Measurements from ENCODE around the gene ASB1. TPM values are rescaled to one million over a fixed set of nuclear protein-coding genes. Genes with fewer than 3 reads are reported as not detected.

The ASB1 gene
- total and polyA plus RNA-seq, 10 of the 15 experiments (the other 5 are each of a cell fraction or from before 2014, with no cell fraction given): 5.2 to 31.2 (median 25.8) TPM

DNA sequence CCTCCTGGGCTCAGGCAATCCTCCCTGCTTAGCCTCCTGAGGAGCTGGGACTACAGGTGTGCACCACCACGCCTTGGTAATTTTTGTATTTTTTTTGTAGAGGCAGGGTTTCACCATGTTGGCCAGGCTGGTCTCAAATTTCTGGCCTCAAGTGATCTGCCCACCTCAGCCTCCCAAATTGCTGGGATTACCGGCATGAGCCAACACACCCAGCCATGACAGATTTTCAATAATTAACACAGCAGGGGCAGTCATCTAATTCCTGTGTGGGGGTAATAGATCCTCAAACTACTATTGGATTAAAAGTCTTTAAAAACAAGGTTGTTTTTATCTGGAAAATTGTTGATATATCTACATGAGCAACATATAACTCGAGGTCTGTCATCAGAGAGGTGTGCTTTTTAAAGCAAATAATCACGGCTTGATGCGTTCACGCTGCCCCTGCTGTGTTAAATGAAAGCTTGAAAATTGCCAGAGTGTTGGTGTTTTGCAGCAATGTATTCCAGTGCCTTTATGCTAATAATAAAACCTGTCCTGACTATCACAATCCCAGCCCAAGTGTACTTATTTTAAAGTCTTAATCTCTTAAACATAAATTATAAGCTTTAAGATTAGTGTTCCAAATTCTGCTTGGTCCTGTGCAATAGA, 35.6 kb upstream of the ASB1 start:
- no TSS peak for BruUV-seq (replicated peaks)
- 82% methylated on average over 6 of the region's 6 CpGs for WGBS (ENCODE audit: insufficient coverage, insufficient replicate concordance, low lambda C conversion rate, missing lambda C conversion rate)
- in situ Hi-C loops (cut with MboI): no loop called here

DNA sequence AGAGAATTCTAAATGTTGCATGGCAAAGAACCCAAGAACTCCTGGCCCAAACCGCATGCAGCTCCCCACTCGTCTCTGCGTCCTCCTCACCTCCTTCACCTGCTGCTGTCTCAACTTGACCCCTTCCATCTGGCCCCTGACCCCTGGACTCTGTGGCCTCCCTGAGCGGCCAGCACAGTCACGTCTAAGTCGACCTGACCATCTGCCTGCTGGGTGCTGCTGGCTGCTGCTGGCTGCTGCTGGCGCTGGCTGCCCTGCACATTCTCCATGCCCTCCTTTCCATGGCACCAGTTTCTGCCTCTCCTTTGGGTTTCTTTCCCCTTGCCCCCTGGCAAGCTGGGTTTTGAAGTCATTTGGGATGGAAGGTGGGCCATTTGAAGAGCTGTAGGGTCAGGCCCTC, 30.1 kb upstream of the ASB1 start:
- ATAC-seq: no peak
- no peak overlapping the region for H3K4me3 ChIP-seq
- H3K4me1 ChIP-seq (ENCODE audit: control insufficient read depth, insufficient read depth, low read length): no peaks in the 10 kb centered on the region
- no peaks in the 10 kb centered on the region for H3K79me2 ChIP-seq (ENCODE audit: control insufficient read depth, insufficient read depth, low read length)
- H3K4me2 ChIP-seq (ENCODE audit: control insufficient read depth, insufficient read depth): no peak overlapping the region
- no peaks in the 10 kb centered on the region for H3K36me3 ChIP-seq (ENCODE audit: control insufficient read depth in 2 of 2, insufficient read depth in 2 of 2, low read length in 1 of 2)
- no peak overlapping the region for H3K9ac ChIP-seq (ENCODE audit: control insufficient read depth, insufficient read depth, low read length)
- in situ Hi-C loops (cut with MboI) (no loop called here), intact Hi-C loops (cut with micrococcal nuclease; ENCODE audit: unreplicated experiment) (no loop called here)
- no peaks in the 10 kb centered on the region for H3K9me3 ChIP-seq (replicated peaks; ENCODE audit: control insufficient read depth, insufficient read depth, low read length)
- no peak overlapping the region for H3K27ac ChIP-seq (ENCODE audit: control insufficient read depth, insufficient read depth)
- no TSS peak for BruUV-seq (replicated peaks)
- WGBS (ENCODE audit: insufficient coverage, insufficient replicate concordance, low lambda C conversion rate, missing lambda C conversion rate): 91% methylated on average over 7 of the region's 7 CpGs
- SMC1A ChIA-PET (ENCODE audit: uncharacterized antibody, unreplicated experiment): no interaction called here
- RAD21 ChIA-PET (ENCODE audit: unreplicated experiment): no interaction called here
- POLR2A ChIA-PET: no interaction called here
- CTCF ChIA-PET: no interaction called here
- DNase-seq (ENCODE audit: low read depth, low spot score): no peak
- no peak overlapping the region for H2AFZ ChIP-seq (ENCODE audit: control insufficient read depth, low read depth, low read length)
- H3K27me3 ChIP-seq (replicated peaks in 1 of 2; ENCODE audit: control insufficient read depth in 2 of 2, insufficient read depth in 2 of 2, low read length in 1 of 2): no peaks in the 10 kb centered on the region
- FAIRE-seq: no peak
- no peaks in the 10 kb centered on the region for H4K20me1 ChIP-seq (ENCODE audit: control insufficient read depth, insufficient read depth)
- TF ChIP-seq LARP7 (IDR thresholded peaks at IDR 0.05): no peak
- TF ChIP-seq CREB1 (IDR thresholded peaks at IDR 0.05; ENCODE audit: low read depth): no peak
- no peak for TF ChIP-seq PML (IDR thresholded peaks at IDR 0.05; ENCODE audit: low read length)
- no peak for TF ChIP-seq RELA (IDR thresholded peaks at IDR 0.05; ENCODE audit: borderline replicate concordance, partially characterized antibody)
- TF ChIP-seq NRF1 (conservative IDR thresholded peaks at IDR 0.05; ENCODE audit: low read depth, low read length): no peak
- TF ChIP-seq, protein P1, sequence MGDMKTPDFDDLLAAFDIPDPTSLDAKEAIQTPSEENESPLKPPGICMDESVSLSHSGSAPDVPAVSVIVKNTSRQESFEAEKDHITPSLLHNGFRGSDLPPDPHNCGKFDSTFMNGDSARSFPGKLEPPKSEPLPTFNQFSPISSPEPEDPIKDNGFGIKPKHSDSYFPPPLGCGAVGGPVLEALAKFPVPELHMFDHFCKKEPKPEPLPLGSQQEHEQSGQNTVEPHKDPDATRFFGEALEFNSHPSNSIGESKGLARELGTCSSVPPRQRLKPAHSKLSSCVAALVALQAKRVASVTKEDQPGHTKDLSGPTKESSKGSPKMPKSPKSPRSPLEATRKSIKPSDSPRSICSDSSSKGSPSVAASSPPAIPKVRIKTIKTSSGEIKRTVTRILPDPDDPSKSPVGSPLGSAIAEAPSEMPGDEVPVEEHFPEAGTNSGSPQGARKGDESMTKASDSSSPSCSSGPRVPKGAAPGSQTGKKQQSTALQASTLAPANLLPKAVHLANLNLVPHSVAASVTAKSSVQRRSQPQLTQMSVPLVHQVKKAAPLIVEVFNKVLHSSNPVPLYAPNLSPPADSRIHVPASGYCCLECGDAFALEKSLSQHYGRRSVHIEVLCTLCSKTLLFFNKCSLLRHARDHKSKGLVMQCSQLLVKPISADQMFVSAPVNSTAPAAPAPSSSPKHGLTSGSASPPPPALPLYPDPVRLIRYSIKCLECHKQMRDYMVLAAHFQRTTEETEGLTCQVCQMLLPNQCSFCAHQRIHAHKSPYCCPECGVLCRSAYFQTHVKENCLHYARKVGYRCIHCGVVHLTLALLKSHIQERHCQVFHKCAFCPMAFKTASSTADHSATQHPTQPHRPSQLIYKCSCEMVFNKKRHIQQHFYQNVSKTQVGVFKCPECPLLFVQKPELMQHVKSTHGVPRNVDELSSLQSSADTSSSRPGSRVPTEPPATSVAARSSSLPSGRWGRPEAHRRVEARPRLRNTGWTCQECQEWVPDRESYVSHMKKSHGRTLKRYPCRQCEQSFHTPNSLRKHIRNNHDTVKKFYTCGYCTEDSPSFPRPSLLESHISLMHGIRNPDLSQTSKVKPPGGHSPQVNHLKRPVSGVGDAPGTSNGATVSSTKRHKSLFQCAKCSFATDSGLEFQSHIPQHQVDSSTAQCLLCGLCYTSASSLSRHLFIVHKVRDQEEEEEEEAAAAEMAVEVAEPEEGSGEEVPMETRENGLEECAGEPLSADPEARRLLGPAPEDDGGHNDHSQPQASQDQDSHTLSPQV (IDR thresholded peaks at IDR 0.05): no peak
- no peak for TF ChIP-seq SMAD5 (IDR thresholded peaks at IDR 0.05; ENCODE audit: low read depth)
- TF ChIP-seq, protein P2, sequence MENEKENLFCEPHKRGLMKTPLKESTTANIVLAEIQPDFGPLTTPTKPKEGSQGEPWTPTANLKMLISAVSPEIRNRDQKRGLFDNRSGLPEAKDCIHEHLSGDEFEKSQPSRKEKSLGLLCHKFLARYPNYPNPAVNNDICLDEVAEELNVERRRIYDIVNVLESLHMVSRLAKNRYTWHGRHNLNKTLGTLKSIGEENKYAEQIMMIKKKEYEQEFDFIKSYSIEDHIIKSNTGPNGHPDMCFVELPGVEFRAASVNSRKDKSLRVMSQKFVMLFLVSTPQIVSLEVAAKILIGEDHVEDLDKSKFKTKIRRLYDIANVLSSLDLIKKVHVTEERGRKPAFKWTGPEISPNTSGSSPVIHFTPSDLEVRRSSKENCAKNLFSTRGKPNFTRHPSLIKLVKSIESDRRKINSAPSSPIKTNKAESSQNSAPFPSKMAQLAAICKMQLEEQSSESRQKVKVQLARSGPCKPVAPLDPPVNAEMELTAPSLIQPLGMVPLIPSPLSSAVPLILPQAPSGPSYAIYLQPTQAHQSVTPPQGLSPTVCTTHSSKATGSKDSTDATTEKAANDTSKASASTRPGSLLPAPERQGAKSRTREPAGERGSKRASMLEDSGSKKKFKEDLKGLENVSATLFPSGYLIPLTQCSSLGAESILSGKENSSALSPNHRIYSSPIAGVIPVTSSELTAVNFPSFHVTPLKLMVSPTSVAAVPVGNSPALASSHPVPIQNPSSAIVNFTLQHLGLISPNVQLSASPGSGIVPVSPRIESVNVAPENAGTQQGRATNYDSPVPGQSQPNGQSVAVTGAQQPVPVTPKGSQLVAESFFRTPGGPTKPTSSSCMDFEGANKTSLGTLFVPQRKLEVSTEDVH (IDR thresholded peaks at IDR 0.05; ENCODE audit: low read depth, partially characterized antibody): no peak

More for the DNA sequence above, 35.6 kb upstream of the ASB1 start:
- no peaks in the 10 kb centered on the region for H3K4me1 ChIP-seq (ENCODE audit: control insufficient read depth, insufficient read depth, low read length)
- no peak overlapping the region for H3K4me3 ChIP-seq
- no peak for FAIRE-seq
- intact Hi-C loops (cut with micrococcal nuclease; ENCODE audit: unreplicated experiment): no loop called here
- ATAC-seq: no peak
- H4K20me1 ChIP-seq (ENCODE audit: control insufficient read depth, insufficient read depth): no peaks in the 10 kb centered on the region
- ChIA-PET SMC1A (ENCODE audit: uncharacterized antibody, unreplicated experiment) (interaction anchor here (0.8 kb wide), 1 partner anchor 10 kb away, joined by 3 read pairs; no protein-coding TSS in a partner anchor), POLR2A (no interaction called here), RAD21 (ENCODE audit: unreplicated experiment) (no interaction called here), CTCF (interaction anchor here (0.7 kb wide), 1 partner anchor 857 kb away, joined by 3 read pairs; no protein-coding TSS in a partner anchor)
- H3K27me3 ChIP-seq (replicated peaks in 1 of 2; ENCODE audit: control insufficient read depth in 2 of 2, insufficient read depth in 2 of 2, low read length in 1 of 2): no peaks in the 10 kb centered on the region
- no peaks in the 10 kb centered on the region for H3K36me3 ChIP-seq (ENCODE audit: control insufficient read depth in 2 of 2, insufficient read depth in 2 of 2, low read length in 1 of 2)
- DNase-seq (ENCODE audit: low read depth, low spot score): no peak
- no peak overlapping the region for H2AFZ ChIP-seq (ENCODE audit: control insufficient read depth, low read depth, low read length)
- H3K27ac ChIP-seq (ENCODE audit: control insufficient read depth, insufficient read depth): no peak overlapping the region
- TF ChIP-seq, protein P3, sequence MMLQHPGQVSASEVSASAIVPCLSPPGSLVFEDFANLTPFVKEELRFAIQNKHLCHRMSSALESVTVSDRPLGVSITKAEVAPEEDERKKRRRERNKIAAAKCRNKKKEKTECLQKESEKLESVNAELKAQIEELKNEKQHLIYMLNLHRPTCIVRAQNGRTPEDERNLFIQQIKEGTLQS (IDR thresholded peaks at IDR 0.05; ENCODE audit: borderline replicate concordance, extremely low read depth, low read depth, low read length): no peak
- no peak for TF ChIP-seq ZNF384 (IDR thresholded peaks at IDR 0.05; ENCODE audit: borderline replicate concordance, low read depth, low read length)
- no peak for TF ChIP-seq EZH2 (IDR thresholded peaks at IDR 0.05; ENCODE audit: borderline replicate concordance, control insufficient read depth, low read depth, low read length)
- TF ChIP-seq RUNX3 (IDR thresholded peaks at IDR 0.05; ENCODE audit: low read length): no peak
- H3K4me2 ChIP-seq (ENCODE audit: control insufficient read depth, insufficient read depth): no peak overlapping the region
- no peaks in the 10 kb centered on the region for H3K79me2 ChIP-seq (ENCODE audit: control insufficient read depth, insufficient read depth, low read length)
- H3K9ac ChIP-seq (ENCODE audit: control insufficient read depth, insufficient read depth, low read length): no peak overlapping the region
- no peaks in the 10 kb centered on the region for H3K9me3 ChIP-seq (replicated peaks; ENCODE audit: control insufficient read depth, insufficient read depth, low read length)

Data from GM12878 (cell line).